ENCODE measurements around the gene LEKR1. TPM values are rescaled to one million over a fixed set of nuclear protein-coding genes. Genes with fewer than 3 reads are reported as not detected.

LEKR1 gene
- total and polyA plus RNA-seq, 2 of the 13 experiments (the other 11 are each of a cell fraction or from before 2014, with no cell fraction given): 0.49 to 1.5 TPM

DNA sequence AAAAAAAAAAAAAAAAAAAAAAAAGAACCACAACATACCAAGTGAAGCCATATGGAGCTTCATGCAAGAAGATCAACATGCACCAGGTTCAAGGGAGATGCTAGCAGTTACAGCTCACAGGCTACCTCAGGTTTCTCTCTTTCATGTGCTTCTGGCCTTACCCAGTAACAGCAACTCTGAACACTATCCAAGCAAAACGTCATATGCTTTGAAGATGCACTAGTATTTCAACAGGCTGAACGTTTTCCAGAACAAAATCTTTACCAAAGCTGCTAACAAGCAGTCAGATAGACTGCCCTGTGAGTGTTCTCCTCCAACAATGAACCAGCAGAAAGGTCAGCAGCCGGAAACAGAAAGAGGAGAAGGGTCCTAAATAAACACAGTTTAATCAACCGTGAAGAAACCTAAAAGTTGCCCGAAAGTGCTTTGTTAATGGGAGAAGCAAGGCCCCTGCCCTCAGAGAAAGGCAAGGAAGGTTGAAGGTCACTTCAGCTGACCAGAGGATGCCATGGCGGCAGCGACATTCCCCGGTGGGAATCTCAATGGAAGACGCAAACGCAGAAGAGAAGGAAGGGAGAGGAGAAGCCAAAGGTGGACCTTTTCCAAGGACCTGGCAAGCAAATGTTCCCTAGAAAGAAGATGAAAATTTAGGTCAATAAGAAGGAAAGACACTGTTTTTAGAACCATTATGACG is 253.7 kb downstream of the LEKR1 start:
- Histone ChIP-seq H3K4me1 (ENCODE audit: insufficient read depth, low read length) (peaks cover 35% of the 10 kb centered on the region), H3K4me2 (ENCODE audit: low read depth, low read length) (no peak overlapping the region), H3K27ac (ENCODE audit: extremely low read length, insufficient read depth, low read length) (no peak overlapping the region), H2AFZ (ENCODE audit: low read length) (no peak overlapping the region), H3K9ac (ENCODE audit: insufficient read depth, low read depth, low read length) (no peak overlapping the region), H3K27me3 (ENCODE audit: control insufficient read depth in 1 of 2, insufficient read depth in 2 of 2, low read length in 2 of 2) (no peaks in the 10 kb centered on the region), H3K36me3 (replicated peaks in 1 of 2; ENCODE audit: control insufficient read depth in 1 of 2, insufficient read depth in 2 of 2, low read length in 2 of 2) (no peaks in the 10 kb centered on the region), H3K9me3 (ENCODE audit: low read length) (no peaks in the 10 kb centered on the region), H3K79me2 (ENCODE audit: insufficient read depth, low read length) (no peaks in the 10 kb centered on the region), H4K20me1 (ENCODE audit: insufficient read depth, low read length) (no peaks in the 10 kb centered on the region), H3K4me3 (replicated peaks in 1 of 3; ENCODE audit: insufficient read depth in 1 of 3, low read depth in 2 of 3, low read length in 3 of 3) (no peak overlapping the region)
- ChIA-PET CTCF (ENCODE audit: low intra/inter-chr PET ratio, low total read pairs) (no interaction called here), POLR2A (interaction anchor here (0.9 to 1.1 kb wide), 2 partner anchors 9 to 51 kb away, joined by 4 to 9 read pairs; no protein-coding TSS in a partner anchor)
- DNase-seq (ENCODE audit: low spot score): no peak
- in situ Hi-C loops (cut with HindIII; ENCODE audit: extremely low pct_ligation_motif_present, low pct_unique_long_range_greater_than_20kb) (loop anchor here (10.0 kb wide), 1 partner anchor 405 kb away; the partner anchor contains the start of gene TIPARP), intact Hi-C loops (cut with micrococcal nuclease; ENCODE audit: unreplicated experiment) (loop anchor here (2.0 to 10.0 kb wide), 4 partner anchors 265 to 929 kb away; partner anchors contain the start of gene TIPARP)
- FAIRE-seq: no peak
- TF ChIP-seq MXD1 (CRISPR knock-in tag; IDR thresholded peaks at IDR 0.05): no peak
- no peak for TF ChIP-seq ONECUT2 (CRISPR knock-in tag; IDR thresholded peaks at IDR 0.05)
- TF ChIP-seq, protein P1, sequence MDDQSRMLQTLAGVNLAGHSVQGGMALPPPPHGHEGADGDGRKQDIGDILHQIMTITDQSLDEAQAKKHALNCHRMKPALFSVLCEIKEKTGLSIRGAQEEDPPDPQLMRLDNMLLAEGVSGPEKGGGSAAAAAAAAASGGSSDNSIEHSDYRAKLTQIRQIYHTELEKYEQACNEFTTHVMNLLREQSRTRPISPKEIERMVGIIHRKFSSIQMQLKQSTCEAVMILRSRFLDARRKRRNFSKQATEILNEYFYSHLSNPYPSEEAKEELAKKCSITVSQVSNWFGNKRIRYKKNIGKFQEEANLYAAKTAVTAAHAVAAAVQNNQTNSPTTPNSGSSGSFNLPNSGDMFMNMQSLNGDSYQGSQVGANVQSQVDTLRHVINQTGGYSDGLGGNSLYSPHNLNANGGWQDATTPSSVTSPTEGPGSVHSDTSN (CRISPR knock-in tag; IDR thresholded peaks at IDR 0.05; ENCODE audit: borderline replicate concordance): no peak
- no peak for TF ChIP-seq ZBTB26 (CRISPR knock-in tag; IDR thresholded peaks at IDR 0.05; ENCODE audit: borderline replicate concordance)
- WGBS (ENCODE audit: low lambda C conversion rate): 64% methylated on average over 11 of the region's 11 CpGs
- no peak for ATAC-seq
- BruUV-seq (replicated peaks): no TSS peak
